Measurements from ENCODE around the gene GPC1.

- no peak for TF ChIP-seq CTCF (IDR thresholded peaks at IDR 0.05)
- no peak for TF ChIP-seq POLR2AphosphoS5 (IDR thresholded peaks at IDR 0.05)
These were observed 23.5 kb downstream of the GPC1 start for GRCh38 chr2:240458900-240459391.
